GM19438 (cell line): ENCODE results near the gene ARID1B.

Source experiments
- ATAC-seq: cut with Tn5 transposase; IDR thresholded peaks from one replicate; pipeline ENCODE4 v1.9.1; 2021; ENCODE audit warnings: low read depth; ENCODE audit not compliant: unreplicated experiment

The ARID1B gene

DNA sequence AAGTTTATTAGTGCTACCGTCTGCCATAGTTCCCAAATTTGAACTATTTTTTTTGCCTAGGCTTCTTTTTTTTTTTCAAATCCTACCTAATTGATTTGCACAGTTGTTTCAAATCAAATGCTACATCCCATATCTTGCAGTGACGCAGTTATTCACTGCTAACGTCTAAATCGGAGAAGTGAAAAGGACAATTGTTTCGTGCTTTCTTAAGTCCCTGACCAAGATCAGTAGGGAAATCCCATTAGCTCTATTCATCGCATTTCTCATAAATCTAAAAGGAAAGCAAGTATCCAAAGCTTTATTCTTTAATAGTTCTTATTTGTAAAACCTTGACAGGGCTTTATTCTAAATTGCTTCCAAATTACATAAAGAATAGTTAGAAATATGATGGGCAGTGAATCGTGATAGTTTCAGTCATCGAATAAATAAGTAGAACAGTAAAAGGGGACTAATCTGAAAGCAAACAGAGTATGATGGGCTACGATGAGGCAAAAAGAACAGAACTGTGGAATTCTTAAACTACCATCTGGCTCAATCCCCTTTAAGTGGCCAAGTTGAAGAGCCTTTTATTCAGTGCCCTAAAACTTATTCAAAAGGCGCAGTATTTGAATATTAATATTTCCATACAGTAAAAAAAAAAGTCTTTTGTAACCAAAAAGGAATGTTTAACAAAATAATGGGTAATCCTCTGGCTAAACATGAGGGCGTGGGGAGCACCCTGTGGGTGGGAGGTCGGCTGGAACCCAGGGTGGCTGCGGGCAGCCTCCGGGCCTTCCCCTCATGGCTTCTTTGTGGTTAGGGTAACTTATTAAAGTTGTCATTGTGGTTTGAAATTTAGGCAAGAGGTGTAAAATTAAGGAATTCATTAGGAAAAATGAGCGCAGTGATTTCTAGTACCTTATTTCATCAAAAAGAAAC is 3.0 kb upstream of the ARID1B start:
- no peak for ATAC-seq

GRCh38 chr6:156774863-156775405 is 2.2 kb upstream of the ARID1B start:
- ATAC-seq, result no peak

GRCh38 chr6:156775717-156776116 is 1.5 kb upstream of the ARID1B start:
- ATAC-seq, result no peak

- no peak for ATAC-seq
Observed at GRCh38 chr6:156776470-156776839, 723 bp upstream of the ARID1B start.

GRCh38 chr6:156777577-156778453 is 637 bp downstream of the ARID1B start:
- ATAC-seq, result no peak

GRCh38 chr6:156778454-156779205 is 1.5 kb downstream of the ARID1B start:
- ATAC-seq, result no peak

DNA sequence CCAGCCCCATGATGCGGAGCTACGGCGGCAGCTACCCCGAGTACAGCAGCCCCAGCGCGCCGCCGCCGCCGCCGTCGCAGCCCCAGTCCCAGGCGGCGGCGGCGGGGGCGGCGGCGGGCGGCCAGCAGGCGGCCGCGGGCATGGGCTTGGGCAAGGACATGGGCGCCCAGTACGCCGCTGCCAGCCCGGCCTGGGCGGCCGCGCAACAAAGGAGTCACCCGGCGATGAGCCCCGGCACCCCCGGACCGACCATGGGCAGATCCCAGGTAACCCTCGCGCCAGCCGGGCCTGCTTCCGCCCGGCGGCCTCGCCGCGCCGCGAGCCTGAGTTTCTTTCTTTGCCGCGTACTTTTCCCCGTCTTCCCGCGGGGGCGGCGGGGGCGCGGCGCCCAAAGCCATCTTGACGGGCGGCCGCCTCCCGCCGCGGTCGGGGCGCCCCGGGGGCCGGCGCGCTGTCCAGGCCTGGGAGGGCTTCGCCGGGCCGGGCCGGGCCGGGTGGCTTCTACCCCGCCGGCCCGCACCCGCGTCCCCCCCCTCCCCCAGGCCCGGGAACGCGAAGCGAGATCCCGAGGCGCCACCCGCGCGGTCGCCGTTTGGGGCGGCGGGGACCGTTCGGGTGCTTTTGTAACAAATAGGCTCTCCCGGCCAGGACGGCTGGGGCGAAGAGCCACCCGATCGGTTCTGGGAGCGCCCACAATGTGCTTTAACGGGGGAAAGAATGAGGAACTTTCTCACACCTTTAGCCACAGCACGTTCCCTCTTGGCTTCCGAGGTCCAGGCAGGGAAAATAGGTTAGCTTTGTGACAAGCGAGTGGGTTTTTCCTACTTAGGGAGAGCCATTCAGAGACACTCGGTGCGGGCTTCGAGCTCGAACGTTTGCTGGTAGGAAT is 2.3 kb downstream of the ARID1B start:
- no peak for ATAC-seq

GRCh38 chr6:156780102-156780641 is 3.0 kb downstream of the ARID1B start:
- ATAC-seq, result peak; percentile 47

GRCh38 chr6:156780962-156781853 is 4.0 kb downstream of the ARID1B start:
- ATAC-seq, result no peak

- ATAC-seq, result no peak
Observed at GRCh38 chr6:156781861-156782631, 4.9 kb downstream of the ARID1B start.

- ATAC-seq, result no peak
Observed at GRCh38 chr6:156782691-156783320, 5.6 kb downstream of the ARID1B start.

- no peak for ATAC-seq
Observed at GRCh38 chr6:156783958-156784357, 6.8 kb downstream of the ARID1B start.

GRCh38 chr6:156786652-156787051 is 9.5 kb downstream of the ARID1B start:
- no peak for ATAC-seq

DNA sequence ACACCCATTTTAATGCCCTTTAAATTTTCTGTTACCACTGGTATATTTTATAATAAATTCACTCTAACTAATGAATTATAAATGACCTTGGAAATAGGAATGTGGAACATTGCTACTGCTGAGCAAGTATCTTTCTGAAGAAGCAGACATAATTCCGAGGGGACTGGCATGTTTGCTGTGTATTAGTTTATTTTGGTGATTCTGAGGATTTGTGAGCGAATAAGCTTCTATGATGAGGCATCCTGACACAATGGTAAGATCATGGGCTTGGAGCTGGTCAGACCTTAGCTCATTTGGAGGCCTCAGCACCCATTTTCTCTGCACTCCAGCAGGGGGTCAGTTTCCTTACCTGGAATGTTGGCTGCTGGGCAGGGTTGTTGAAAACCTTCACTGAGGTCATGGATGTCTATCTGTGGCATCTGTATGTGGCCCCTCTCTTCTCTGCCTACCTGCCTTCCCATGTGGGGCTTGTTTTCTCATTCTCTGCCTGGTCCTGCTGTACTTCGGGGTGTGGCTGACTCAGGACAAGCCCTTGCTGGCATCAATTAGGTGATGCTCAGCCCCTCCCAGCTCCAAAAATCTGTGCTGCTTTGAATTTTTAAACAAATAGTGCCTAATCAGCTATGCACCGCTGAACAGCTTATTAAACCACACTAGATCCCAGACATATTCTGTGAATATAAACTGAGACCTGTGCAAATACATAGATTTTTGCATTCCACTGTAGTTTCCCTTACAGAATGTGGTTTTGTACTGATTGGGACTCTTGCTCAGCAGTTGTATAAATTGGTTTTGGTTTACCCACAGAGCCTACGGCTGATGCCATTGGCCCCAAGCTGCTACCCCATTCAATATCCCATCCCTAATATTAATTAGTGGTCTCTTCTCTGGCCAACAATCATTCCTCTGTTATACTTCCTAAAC is 10.7 kb downstream of the ARID1B start:
- no peak for ATAC-seq

DNA sequence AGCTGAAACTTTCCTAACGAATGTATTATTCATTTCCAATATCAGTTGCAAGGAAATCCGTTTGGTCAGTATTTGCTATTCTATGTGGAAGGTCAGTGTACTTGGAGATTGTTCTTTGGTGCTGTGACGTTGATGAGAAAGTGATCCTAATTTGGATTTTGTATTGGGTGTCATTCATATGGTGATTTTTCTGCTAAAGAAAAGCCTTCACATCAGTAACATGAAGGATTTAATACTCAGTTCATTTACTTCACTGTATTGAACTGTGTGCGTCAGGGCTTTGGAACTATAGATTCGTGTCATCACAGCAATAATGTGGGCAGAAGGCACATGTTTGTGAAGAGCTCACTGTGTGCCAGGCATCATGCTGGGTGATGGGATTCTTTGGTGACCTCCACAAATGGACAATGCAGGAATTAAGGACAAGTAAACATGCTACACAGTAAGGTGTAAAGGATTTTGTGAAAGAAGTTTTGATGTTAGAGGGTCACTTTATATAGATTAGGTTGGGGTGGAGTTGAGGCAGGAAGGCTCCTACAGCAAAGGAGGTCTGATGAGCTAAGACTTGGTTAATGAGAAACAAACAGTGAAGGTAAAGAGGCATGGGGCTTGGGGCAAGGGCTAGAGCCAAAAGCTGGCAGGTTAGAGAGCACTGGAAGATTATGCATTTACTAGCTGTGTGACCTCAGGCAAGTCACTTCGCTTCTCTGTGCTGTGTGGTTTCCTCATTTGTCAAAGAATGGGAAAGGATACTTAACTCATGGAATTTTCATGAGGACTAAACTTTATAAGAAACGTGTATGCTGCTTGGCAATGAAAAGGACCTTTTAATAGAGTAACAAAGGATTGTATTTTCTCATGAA is 12.1 kb downstream of the ARID1B start:
- no peak for ATAC-seq
